K562 (cell line): ENCODE measurements around the gene USP20. TPM values are rescaled to one million over a fixed set of nuclear protein-coding genes. Genes with fewer than 3 reads are reported as not detected.

Experiments
- BHLHE40 ChIP-seq: IDR thresholded peaks from 2 replicates; pipeline ENCODE4 v1.6.1; 2011; ENCODE audit warnings: low read length, improper control_type of control experiment
- CBX3 ChIP-seq, 2 experiments: IDR thresholded peaks; 1 replicate in 1 of 2; 2 replicates in 1 of 2; pipeline ENCODE4 v1.6.1; 2012; ENCODE audit warnings: inconsistent platforms in 2 of 2, low read length in 2 of 2, borderline replicate concordance in 1 of 2, control low read depth in 1 of 2
- CCNT2 ChIP-seq: IDR thresholded peaks from 2 replicates; pipeline ENCODE4 v1.6.1; 2011; ENCODE audit warnings: borderline replicate concordance, low read depth, mild to moderate bottlenecking, moderate library complexity, mixed read lengths, low read length; ENCODE audit not compliant: insufficient read length; ENCODE audit errors: extremely low read depth
- CHD4 ChIP-seq: fragments of 200-600 bp; sonication (generic); IDR thresholded peaks from 3 replicates; pipeline ENCODE4 v1.6.1; 2012; ENCODE audit warnings: low read depth, mild to moderate bottlenecking, mixed read lengths, low read length, inconsistent platforms; ENCODE audit not compliant: insufficient read depth, insufficient replicate concordance, poor library complexity, severe bottlenecking
- FOXA1 ChIP-seq: fragments of 450-650 bp; IDR thresholded peaks from 2 replicates; pipeline ENCODE4 v1.6.1; 2016; ENCODE audit warnings: mild to moderate bottlenecking, borderline replicate concordance
- IRF2 ChIP-seq: sonication (generic); formaldehyde crosslinking; IDR thresholded peaks from 2 replicates; pipeline ENCODE4 v1.8.1; 2022; ENCODE audit warnings: mild to moderate bottlenecking, missing genetic modification reagents
- KDM4B ChIP-seq, 2 experiments: fragments of 450-650 bp in 1 of 2; sonication (generic) in 1 of 2; IDR thresholded peaks; 2 replicates each; pipeline ENCODE4 v1.6.1; 2016 to 2017; ENCODE audit warnings: borderline replicate concordance in 2 of 2, antibody characterized with exemption in 1 of 2, low read depth in 1 of 2, mild to moderate bottlenecking in 1 of 2
- L3MBTL2 ChIP-seq: fragments of 450-650 bp; IDR thresholded peaks from 2 replicates; pipeline ENCODE4 v1.6.1; 2016; ENCODE audit warnings: mild to moderate bottlenecking, moderate library complexity
- MTA2 ChIP-seq: fragments of 450-650 bp; IDR thresholded peaks from 2 replicates; pipeline ENCODE4 v1.6.1; 2016; ENCODE audit warnings: low read depth
- MYC ChIP-seq, 2 experiments: fragments of 250-450 bp in 1 of 2; sonication (Bioruptor Pico) in 1 of 2; IDR thresholded peaks; 2 replicates each; pipeline versions ENCODE4 v1.5.1 to v1.6.1; 2012 to 2021; ENCODE audit warnings: low read depth in 2 of 2, borderline replicate concordance in 1 of 2, improper control_type of control experiment in 1 of 2, low read length in 1 of 2, mild to moderate bottlenecking in 1 of 2, moderate library complexity in 1 of 2
- NCOR1 ChIP-seq: fragments of 450-650 bp; IDR thresholded peaks from 2 replicates; pipeline ENCODE4 v1.6.1; 2016; ENCODE audit warnings: mild to moderate bottlenecking, moderate library complexity
- NFRKB ChIP-seq: fragments of 450-650 bp; IDR thresholded peaks from 2 replicates; pipeline ENCODE4 v1.6.1; 2016; ENCODE audit warnings: low read depth
- RFX7 ChIP-seq: fragments of 250-450 bp; sonication (Bioruptor Pico); IDR thresholded peaks from 2 replicates; pipeline ENCODE4 v1.5.1; 2021; ENCODE audit warnings: mild to moderate bottlenecking
- RHOXF2B ChIP-seq: fragments of 250-450 bp; sonication (Bioruptor Pico); conservative IDR thresholded peaks from 2 replicates; pipeline ENCODE4 v1.5.1; 2021
- SMARCA4 ChIP-seq: fragments of 450-650 bp; IDR thresholded peaks from 2 replicates; pipeline ENCODE4 v1.6.1; 2016
- SRSF9 ChIP-seq: fragments of 200-400 bp; formaldehyde crosslinking; IDR thresholded peaks from 2 replicates; pipeline ENCODE4 v1.6.1; 2017; ENCODE audit warnings: low read depth, low read length, borderline replicate concordance
- TAF7 ChIP-seq: fragments of 450-650 bp; IDR thresholded peaks from 2 replicates; pipeline ENCODE4 v1.6.1; 2016; ENCODE audit warnings: missing genetic modification characterization, missing compliant biosample characterization
- TEAD4 ChIP-seq, 2 experiments: sonication (generic) in 1 of 2; formaldehyde crosslinking in 1 of 2; IDR thresholded peaks; 2 replicates each; pipeline versions ENCODE4 v1.6.1 to v1.8.0; 2012 to 2022; ENCODE audit warnings: borderline replicate concordance in 1 of 2, inconsistent platforms in 1 of 2, low read length in 1 of 2, mild to moderate bottlenecking in 1 of 2, missing genetic modification reagents in 1 of 2
- TFAM ChIP-seq: fragments of 250-450 bp; sonication (Bioruptor Pico); conservative IDR thresholded peaks from 2 replicates; pipeline ENCODE4 v1.5.0; 2021; ENCODE audit warnings: mild to moderate bottlenecking, moderate library complexity
- ZFP36 ChIP-seq: fragments of 150-350 bp; IDR thresholded peaks from 2 replicates; pipeline ENCODE4 v1.6.1; 2018; ENCODE audit warnings: low read length, low read depth; ENCODE audit not compliant: partially characterized antibody
- ZNF57 ChIP-seq: fragments of 450-650 bp; formaldehyde crosslinking; IDR thresholded peaks from 2 replicates; pipeline ENCODE4 v1.4.0; 2020; ENCODE audit warnings: mild to moderate bottlenecking, moderate library complexity
- ZNF699 ChIP-seq: fragments of 250-450 bp; sonication (Bioruptor Pico); IDR thresholded peaks from 2 replicates; pipeline ENCODE4 v1.8.0; 2021; ENCODE audit warnings: mild to moderate bottlenecking, moderate library complexity; ENCODE audit not compliant: insufficient replicate concordance
- polyA plus RNA-seq, 8 experiments: library from polyadenylated mRNA; depleted of rRNA in 4 of 8; stranded (reverse) in 5 of 8; unstranded in 3 of 8; fragments of >200 nt; fragmentation: Nextera tagmentation in 2 of 8; fragmentation: Illumina TruSeq in 1 of 8; extraction: Ambion mirVana in 2 of 8; extraction: Trizol in 1 of 8; gene quantifications; 2 replicates each; pipeline versions ENCODE4 v1.2.1 to v1.2.3, GENCODE V29; 2011 to 2014; ENCODE audit warnings: inconsistent platforms in 1 of 8, missing spikeins in 1 of 8
- total RNA-seq, 7 experiments: library from RNA; depleted of rRNA in 6 of 7; stranded (reverse); fragments of >200 nt in 6 of 7; fragmentation: Illumina TruSeq in 2 of 7; extraction: Trizol in 2 of 7; gene quantifications; 2 replicates each; pipeline versions ENCODE4 v1.2.1 to v1.2.3, GENCODE V29; 2011 to 2021; ENCODE audit warnings: low replicate concordance in 1 of 7
- TF ChIP-seq, protein P1 (sequence below): fragments of 450-650 bp; IDR thresholded peaks from 2 replicates; pipeline ENCODE4 v1.6.1; 2016; ENCODE audit warnings: antibody characterized with exemption
- TF ChIP-seq, protein P2 (sequence below): sonication (generic); formaldehyde crosslinking; IDR thresholded peaks from 2 replicates; pipeline ENCODE4 v1.8.1; 2023; ENCODE audit warnings: mild to moderate bottlenecking, missing genetic modification reagents
- TF ChIP-seq, protein P3 (sequence below): IDR thresholded peaks from 3 replicates; pipeline ENCODE4 v1.6.1; 2011; ENCODE audit warnings: borderline replicate concordance, mild to moderate bottlenecking; ENCODE audit not compliant: insufficient read length, insufficient read depth

The USP20 gene
- total and polyA plus RNA-seq, 9 of the 15 experiments (the other 6 are each of a cell fraction or from before 2014, with no cell fraction given) = 1.9 to 136 (median 49.1) TPM

DNA sequence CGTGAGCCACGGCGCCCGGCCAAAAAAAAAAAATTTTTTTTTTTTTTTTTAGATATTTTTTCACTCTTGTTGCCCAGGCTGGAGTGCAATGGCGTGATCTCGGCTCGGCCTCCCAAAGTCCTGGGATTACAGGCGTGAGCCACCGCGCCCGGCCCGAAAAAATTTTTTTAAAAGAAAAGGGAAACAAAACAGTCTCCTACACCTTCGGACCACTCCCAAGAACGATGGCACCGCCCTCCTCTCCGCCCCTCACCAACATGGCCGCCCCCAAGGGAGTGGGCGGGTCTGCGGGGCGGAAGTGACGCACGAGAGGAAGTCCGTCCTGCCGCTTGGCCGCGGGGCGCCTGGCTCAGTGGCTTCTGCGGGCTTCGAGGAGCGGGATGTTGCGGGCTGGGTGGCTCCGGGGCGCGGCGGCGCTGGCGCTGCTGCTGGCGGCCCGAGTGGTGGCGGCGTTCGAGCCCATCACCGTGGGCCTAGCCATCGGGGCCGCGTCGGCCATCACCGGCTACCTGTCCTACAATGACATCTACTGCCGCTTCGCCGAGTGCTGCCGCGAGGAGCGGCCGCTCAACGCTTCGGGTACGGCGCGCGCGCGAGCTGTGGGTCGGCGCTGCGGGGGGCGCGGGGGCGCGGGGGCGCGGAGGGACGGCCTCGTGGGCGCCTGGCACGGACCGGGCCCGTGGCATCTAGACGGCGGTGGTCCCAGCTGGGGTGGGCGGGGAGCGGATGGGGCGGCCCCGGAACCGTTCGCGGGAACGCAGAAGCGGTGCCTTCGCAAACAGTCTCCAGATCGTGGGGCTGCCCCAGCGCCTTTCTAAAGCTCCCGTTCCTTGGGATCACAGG lies 32.2 kb upstream of the USP20 start, which contains the start of gene TOR1B (continued):
- no peak for TF ChIP-seq ZNF699 (CRISPR knock-in tag)
- TF ChIP-seq TAF7 (tag) = no peak
- peak; percentile 91 for TF ChIP-seq L3MBTL2
- 0 out of 2 replicates have a peak, but pooled peaks have one; percentile 32 for TF ChIP-seq BHLHE40
- TF ChIP-seq, protein P1, sequence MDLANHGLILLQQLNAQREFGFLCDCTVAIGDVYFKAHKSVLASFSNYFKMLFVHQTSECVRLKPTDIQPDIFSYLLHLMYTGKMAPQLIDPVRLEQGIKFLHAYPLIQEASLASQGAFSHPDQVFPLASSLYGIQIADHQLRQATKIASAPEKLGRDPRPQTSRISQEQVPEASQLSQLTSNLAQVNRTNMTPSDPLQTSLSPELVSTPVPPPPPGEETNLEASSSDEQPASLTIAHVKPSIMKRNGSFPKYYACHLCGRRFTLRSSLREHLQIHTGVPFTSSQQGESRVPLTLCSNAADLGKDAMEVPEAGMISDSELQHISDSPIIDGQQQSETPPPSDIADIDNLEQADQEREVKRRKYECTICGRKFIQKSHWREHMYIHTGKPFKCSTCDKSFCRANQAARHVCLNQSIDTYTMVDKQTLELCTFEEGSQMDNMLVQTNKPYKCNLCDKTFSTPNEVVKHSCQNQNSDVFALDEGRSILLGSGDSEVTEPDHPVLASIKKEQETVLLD = no peak
- no peak for TF ChIP-seq FOXA1
- peak in 1 of 2 experiments; percentile 80; a peak in 1 of 4 replicates for TF ChIP-seq KDM4B (IDR thresholded peaks at IDR 0.05; ENCODE audit: borderline replicate concordance in 2 of 2, low read depth in 1 of 2)
- peak; percentile 92 for TF ChIP-seq NCOR1
- TF ChIP-seq, protein P2, sequence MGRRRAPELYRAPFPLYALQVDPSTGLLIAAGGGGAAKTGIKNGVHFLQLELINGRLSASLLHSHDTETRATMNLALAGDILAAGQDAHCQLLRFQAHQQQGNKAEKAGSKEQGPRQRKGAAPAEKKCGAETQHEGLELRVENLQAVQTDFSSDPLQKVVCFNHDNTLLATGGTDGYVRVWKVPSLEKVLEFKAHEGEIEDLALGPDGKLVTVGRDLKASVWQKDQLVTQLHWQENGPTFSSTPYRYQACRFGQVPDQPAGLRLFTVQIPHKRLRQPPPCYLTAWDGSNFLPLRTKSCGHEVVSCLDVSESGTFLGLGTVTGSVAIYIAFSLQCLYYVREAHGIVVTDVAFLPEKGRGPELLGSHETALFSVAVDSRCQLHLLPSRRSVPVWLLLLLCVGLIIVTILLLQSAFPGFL (CRISPR knock-in tag) = no peak
- TF ChIP-seq MYC (IDR thresholded peaks at IDR 0.05; ENCODE audit: low read depth, low read length) = peak; percentile 53
- no peak for TF ChIP-seq MYC (CRISPR knock-in tag; IDR thresholded peaks at IDR 0.05; ENCODE audit: borderline replicate concordance, low read depth)
- no peak for TF ChIP-seq IRF2 (CRISPR knock-in tag)
- no peak for TF ChIP-seq RHOXF2B
- no peak for TF ChIP-seq SMARCA4
- no peak for TF ChIP-seq MTA2
- TF ChIP-seq RFX7 (CRISPR knock-in tag) = no peak
- TF ChIP-seq SRSF9 = no peak
- TF ChIP-seq CHD4 = no peak
- TF ChIP-seq NFRKB = no peak
- TF ChIP-seq ZNF57 (CRISPR knock-in tag) = no peak
- TF ChIP-seq ZFP36 = peak; percentile 5
- no peak for TF ChIP-seq TEAD4 (IDR thresholded peaks at IDR 0.05; ENCODE audit: low read length)
- TF ChIP-seq TEAD4 (CRISPR knock-in tag; IDR thresholded peaks at IDR 0.05; ENCODE audit: borderline replicate concordance) = no peak
- no peak for TF ChIP-seq TFAM (CRISPR knock-in tag)
- TF ChIP-seq, protein P3, sequence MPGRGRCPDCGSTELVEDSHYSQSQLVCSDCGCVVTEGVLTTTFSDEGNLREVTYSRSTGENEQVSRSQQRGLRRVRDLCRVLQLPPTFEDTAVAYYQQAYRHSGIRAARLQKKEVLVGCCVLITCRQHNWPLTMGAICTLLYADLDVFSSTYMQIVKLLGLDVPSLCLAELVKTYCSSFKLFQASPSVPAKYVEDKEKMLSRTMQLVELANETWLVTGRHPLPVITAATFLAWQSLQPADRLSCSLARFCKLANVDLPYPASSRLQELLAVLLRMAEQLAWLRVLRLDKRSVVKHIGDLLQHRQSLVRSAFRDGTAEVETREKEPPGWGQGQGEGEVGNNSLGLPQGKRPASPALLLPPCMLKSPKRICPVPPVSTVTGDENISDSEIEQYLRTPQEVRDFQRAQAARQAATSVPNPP = no peak
- no peak; a peak in 1 of 3 replicates for TF ChIP-seq CBX3 (IDR thresholded peaks at IDR 0.05; ENCODE audit: borderline replicate concordance in 1 of 2, low read length in 2 of 2)
- peak; percentile 90 for TF ChIP-seq CCNT2
